BLaER1 treated with 17β-estradiol and CSF1 and Interleukin-3, amounts not matched to agents 10 nM and 100 nM (cell line): ENCODE results near the gene CNPY4.

Source experiments
- H3K27ac ChIP-seq, 11 experiments: shearing (Covaris generic); formaldehyde crosslinking; 2 replicates each; pipeline ENCODE4 v1.8.1; 2022
- H3K27me3 ChIP-seq, 11 experiments: shearing (Covaris generic); formaldehyde crosslinking; 2 replicates each; pipeline ENCODE4 v1.8.1; 2022
- H3K36me3 ChIP-seq, 11 experiments: shearing (Covaris generic); formaldehyde crosslinking; 2 replicates each; pipeline ENCODE4 v1.8.1; 2022
- H3K4me1 ChIP-seq, 10 experiments: shearing (Covaris generic); formaldehyde crosslinking; 2 replicates each; pipeline ENCODE4 v1.8.1; 2022
- H3K4me2 ChIP-seq, 11 experiments: shearing (Covaris generic); formaldehyde crosslinking; 2 replicates each; pipeline ENCODE4 v1.8.1; 2022
- H3K4me3 ChIP-seq, 10 experiments: shearing (Covaris generic); formaldehyde crosslinking; 2 replicates each; pipeline ENCODE4 v1.8.1; 2022
- H3K9ac ChIP-seq, 11 experiments: shearing (Covaris generic); formaldehyde crosslinking; 2 replicates each; pipeline ENCODE4 v1.8.1; 2022
- H3K9me3 ChIP-seq, 11 experiments: shearing (Covaris generic); formaldehyde crosslinking; replicated peaks in 1 of 11; 2 replicates each; pipeline ENCODE4 v1.8.1; 2022
- H4K20me1 ChIP-seq, 11 experiments: shearing (Covaris generic); formaldehyde crosslinking; 2 replicates each; pipeline ENCODE4 v1.8.1; 2022
- Cebpa-rat ChIP-seq, 11 experiments: shearing (Covaris generic); IDR thresholded peaks; 2 replicates each; pipeline ENCODE4 v1.8.1; 2022

CNPY4 gene

DNA sequence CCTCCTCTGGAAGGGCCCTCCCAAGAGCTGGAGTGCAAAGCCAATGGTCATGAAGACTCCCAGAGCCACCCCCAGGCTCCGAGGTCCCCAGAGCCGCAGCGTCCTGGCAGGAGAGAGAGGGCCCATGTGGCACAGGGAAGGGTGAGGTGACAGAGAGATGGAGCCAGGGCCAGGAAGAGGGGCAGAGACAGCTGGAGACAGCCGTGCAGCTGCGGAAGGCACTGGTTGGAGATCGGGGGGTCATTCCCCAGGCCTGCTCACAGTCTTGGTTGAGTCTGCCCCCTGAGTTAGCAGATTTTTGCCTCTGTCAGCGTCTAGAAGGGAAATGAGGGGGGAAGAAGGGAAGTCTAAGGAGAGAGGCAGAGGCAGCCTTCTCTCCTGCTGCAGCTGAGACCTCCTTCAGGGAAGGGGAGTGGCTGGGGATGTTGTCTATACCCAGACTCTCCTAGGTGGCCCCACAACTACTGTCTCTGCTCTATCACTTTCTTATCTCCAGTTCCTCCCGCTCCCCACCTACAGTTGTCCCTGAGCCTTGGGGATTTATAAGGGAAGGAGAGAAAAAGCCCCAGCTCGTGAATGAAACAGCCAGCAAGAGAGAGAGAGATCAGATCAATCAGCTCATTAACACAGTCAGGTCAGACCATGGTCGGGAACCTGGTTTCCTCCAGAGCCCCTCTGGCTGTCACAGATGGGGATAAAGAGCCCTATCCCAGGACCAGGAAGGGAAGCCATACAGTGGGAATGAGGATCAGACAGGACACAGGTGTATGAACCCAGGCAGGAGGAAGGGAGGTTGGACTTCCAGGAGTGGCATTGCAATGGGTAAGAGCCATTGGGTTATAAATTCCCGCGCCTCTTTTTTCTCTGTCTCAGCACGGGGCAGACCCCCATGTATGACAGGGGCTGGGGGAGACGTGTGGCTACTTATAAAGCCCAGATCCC is 47.8 kb downstream of the CNPY4 start:
- peak overlapping the region; percentile 71 to 99 (median 85) for H3K4me2 ChIP-seq
- H3K27me3 ChIP-seq: peaks cover 28 to 67% (median 65%) of the 10 kb centered on the region in 11 experiments
- peak overlapping the region in 7 of 10 experiments; percentile 17 to 63 (median 34); a peak in 8 of 20 replicates for H3K4me3 ChIP-seq
- H3K4me1 ChIP-seq: peaks cover 42 to 70% (median 55%) of the 10 kb centered on the region in 10 experiments
- H3K9me3 ChIP-seq: no peaks in the 10 kb centered on the region
- H3K27ac ChIP-seq: peak overlapping the region in 2 of 11 experiments; percentile 35 to 38; a peak in 4 of 22 replicates
- H3K36me3 ChIP-seq: peaks cover 0 to 11% (median 0%) of the 10 kb centered on the region in 11 experiments; a peak in 8 of 22 replicates
- no peak for TF ChIP-seq Cebpa-rat (IDR thresholded peaks at IDR 0.05)
- peaks cover 0 to 51% (median 19%) of the 10 kb centered on the region in 11 experiments; a peak in 16 of 22 replicates for H4K20me1 ChIP-seq
- peak overlapping the region in 4 of 11 experiments; percentile 0 to 52 (median 20); a peak in 5 of 22 replicates for H3K9ac ChIP-seq

DNA sequence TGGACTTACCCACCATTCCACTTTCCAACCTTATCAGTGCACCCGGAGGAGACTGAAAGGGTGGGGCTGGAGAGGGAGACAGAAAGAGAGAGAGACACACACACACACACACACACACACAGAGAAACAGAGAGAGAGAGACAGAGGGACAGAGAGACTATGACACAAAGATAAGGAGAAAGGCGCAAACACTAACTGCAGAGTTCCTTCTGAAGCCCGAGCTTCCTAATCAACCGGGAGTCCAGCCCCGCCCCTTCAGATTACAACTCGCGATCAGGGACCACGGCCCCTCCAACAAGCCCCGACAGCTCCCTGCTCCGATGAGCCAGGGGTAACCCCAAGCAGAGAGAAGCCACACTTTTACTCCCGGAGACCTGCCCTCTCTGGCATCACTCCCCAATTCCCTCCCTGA is 48.5 kb downstream of the CNPY4 start:
- peak overlapping the region in 7 of 11 experiments; percentile 16 to 57 (median 45); a peak in 12 of 22 replicates for H3K9ac ChIP-seq
- peaks cover 0 to 11% (median 2%) of the 10 kb centered on the region in 11 experiments; a peak in 12 of 22 replicates for H3K36me3 ChIP-seq
- no peak for TF ChIP-seq Cebpa-rat (IDR thresholded peaks at IDR 0.05)
- H3K4me3 ChIP-seq: peak overlapping the region in 9 of 10 experiments; percentile 22 to 63 (median 41); a peak in 13 of 20 replicates
- peaks cover 0 to 53% (median 19%) of the 10 kb centered on the region in 11 experiments; a peak in 16 of 22 replicates for H4K20me1 ChIP-seq
- no peaks in the 10 kb centered on the region for H3K9me3 ChIP-seq
- peak overlapping the region; percentile 71 to 99 (median 85) for H3K4me2 ChIP-seq
- peak overlapping the region in 4 of 11 experiments; percentile 3 to 33 (median 16); a peak in 6 of 22 replicates for H3K27ac ChIP-seq
- H3K4me1 ChIP-seq: peaks cover 42 to 71% (median 56%) of the 10 kb centered on the region in 10 experiments
- H3K27me3 ChIP-seq: peaks cover 33 to 74% (median 70%) of the 10 kb centered on the region in 11 experiments

DNA sequence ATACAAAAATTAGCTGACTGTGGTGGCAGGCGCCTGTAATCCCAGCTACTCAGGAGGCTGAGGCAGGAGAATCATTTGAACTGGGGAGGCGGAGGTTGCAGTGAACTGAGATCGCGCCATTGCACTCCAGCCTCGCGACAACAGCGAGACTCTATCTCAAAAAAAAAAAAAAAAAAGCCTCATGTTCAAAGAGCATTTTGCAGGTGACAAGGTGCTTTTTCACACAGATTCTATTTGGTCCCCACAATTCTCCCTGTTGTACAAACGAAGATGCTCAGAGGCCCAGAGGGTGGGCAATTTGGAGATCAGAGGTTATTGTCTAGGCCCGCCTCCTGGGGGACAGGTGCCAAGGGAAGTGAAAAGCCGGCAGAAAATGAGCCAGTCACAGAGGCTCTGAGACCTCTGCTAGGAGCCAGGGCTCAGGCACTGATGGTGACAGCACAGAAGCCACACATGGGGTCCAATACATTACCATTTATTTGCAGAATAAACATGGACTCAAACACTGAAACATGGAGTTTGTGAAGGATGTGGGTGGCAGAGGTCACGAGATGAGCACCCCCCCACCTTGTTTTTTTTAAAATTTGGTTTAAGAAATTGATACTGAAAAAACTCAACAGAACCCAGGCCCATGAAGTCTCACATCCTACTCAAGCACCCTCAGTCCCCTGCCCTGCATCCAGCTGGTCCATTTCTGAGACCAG is 49.9 kb downstream of the CNPY4 start:
- Histone ChIP-seq H3K4me1 (peaks cover 42 to 63% (median 56%) of the 10 kb centered on the region in 10 experiments), H3K27ac (no peak overlapping the region; a peak in 2 of 22 replicates), H4K20me1 (peaks cover 0 to 67% (median 29%) of the 10 kb centered on the region in 11 experiments; a peak in 17 of 22 replicates), H3K4me3 (peak overlapping the region in 5 of 10 experiments; percentile 22 to 63 (median 41); a peak in 5 of 20 replicates), H3K27me3 (peaks cover 38 to 84% (median 76%) of the 10 kb centered on the region in 11 experiments), H3K4me2 (peak overlapping the region; percentile 71 to 99 (median 85)), H3K36me3 (peaks cover 0 to 25% (median 15%) of the 10 kb centered on the region in 11 experiments; a peak in 17 of 22 replicates), H3K9me3 (no peaks in the 10 kb centered on the region), H3K9ac (peak overlapping the region in 2 of 11 experiments; percentile 21 to 45; a peak in 2 of 22 replicates)
- TF ChIP-seq Cebpa-rat (IDR thresholded peaks at IDR 0.05): no peak

DNA sequence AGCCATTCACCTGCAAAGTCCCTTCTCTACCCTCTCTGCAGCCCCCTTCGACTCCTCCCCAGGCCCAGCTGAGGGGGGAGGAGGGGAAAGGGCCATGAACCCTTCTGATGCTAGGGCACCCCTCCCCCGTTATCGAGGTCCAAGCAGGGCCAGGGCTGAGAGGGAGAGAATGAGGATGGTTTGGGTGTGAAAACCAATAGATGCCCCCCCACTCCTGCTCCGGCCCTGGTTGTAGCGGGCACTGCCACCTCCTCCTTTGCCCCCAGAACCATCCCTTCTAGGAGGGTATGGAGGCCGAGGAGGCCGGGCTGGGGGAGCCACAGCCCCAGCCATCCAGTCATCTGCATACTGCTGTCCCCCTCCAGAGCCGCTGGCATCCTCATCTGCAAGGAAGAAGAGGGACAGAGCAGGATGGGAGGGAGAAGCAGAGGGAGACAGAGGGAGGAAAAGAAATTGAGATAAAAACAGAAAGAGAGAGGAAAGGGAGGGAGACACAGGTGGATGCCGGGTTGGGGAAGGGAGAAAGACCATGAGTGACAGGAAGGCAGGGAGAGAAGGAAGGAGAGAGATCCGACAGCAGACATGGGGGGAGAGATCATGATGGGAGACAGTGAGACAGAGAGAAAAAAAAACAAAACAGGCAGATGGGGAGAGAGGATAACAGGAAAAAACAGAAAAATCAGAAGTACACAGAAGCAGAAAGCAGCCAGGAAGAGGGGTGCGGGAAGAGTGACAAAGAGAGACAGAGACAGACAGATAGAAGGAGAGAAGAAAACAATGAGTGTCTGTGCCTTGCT is 50.9 kb downstream of the CNPY4 start:
- Histone ChIP-seq H3K27me3 (peaks cover 38 to 84% (median 76%) of the 10 kb centered on the region in 11 experiments), H3K4me3 (no peak overlapping the region), H4K20me1 (peaks cover 0 to 75% (median 29%) of the 10 kb centered on the region in 11 experiments; a peak in 18 of 22 replicates), H3K9ac (peak overlapping the region in 1 of 11 experiments; percentile 10; a peak in 1 of 22 replicates), H3K9me3 (no peaks in the 10 kb centered on the region), H3K36me3 (peaks cover 0 to 35% (median 25%) of the 10 kb centered on the region in 11 experiments; a peak in 17 of 22 replicates), H3K4me1 (peaks cover 42 to 69% (median 62%) of the 10 kb centered on the region in 10 experiments), H3K4me2 (peak overlapping the region in 10 of 11 experiments; percentile 73 to 99 (median 82); a peak in 20 of 22 replicates), H3K27ac (no peak overlapping the region)
- TF ChIP-seq Cebpa-rat (IDR thresholded peaks at IDR 0.05): no peak

DNA sequence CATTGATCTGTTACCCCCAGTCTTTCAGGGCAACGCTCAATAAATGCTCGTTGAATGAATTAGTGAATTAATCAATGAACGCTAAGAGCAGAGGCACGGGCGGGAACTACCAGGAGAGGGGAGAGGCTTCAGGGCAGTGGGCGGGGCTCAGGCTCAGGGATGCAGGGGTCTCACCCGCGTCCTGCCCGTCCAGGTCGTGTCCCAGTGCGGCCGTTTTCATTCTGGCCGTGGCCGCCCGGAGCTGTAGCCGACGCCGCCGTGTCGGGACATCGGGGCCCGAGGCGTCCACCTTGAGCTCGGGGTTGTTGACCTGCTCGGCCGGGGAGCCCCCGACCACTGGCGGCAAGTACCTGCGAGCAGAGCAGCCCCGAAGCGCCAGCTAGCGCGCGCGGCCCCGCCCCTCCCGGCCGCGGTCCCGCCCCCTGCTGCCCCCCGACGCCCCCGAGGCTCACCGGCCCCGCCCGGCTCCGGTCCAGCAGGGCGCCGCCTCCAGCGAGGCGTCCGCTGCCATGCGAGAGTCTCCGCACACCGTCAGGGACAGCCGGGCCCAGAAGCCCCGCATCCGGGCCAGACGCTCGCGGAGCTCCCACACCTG is 51.8 kb downstream of the CNPY4 start:
- peaks cover 0 to 38% (median 28%) of the 10 kb centered on the region in 11 experiments; a peak in 17 of 22 replicates for H3K36me3 ChIP-seq
- peak overlapping the region in 5 of 10 experiments; percentile 23 to 41 (median 34); a peak in 7 of 20 replicates for H3K4me3 ChIP-seq
- H3K4me1 ChIP-seq: peaks cover 42 to 77% (median 69%) of the 10 kb centered on the region in 10 experiments
- peak overlapping the region; percentile 65 to 99 (median 77) for H3K4me2 ChIP-seq
- peaks cover 0 to 81% (median 29%) of the 10 kb centered on the region in 11 experiments; a peak in 18 of 22 replicates for H4K20me1 ChIP-seq
- H3K27ac ChIP-seq: no peak overlapping the region
- TF ChIP-seq Cebpa-rat (IDR thresholded peaks at IDR 0.05): no peak
- peaks cover 38 to 80% (median 74%) of the 10 kb centered on the region in 11 experiments for H3K27me3 ChIP-seq
- H3K9ac ChIP-seq: no peak overlapping the region
- no peaks in the 10 kb centered on the region for H3K9me3 ChIP-seq

DNA sequence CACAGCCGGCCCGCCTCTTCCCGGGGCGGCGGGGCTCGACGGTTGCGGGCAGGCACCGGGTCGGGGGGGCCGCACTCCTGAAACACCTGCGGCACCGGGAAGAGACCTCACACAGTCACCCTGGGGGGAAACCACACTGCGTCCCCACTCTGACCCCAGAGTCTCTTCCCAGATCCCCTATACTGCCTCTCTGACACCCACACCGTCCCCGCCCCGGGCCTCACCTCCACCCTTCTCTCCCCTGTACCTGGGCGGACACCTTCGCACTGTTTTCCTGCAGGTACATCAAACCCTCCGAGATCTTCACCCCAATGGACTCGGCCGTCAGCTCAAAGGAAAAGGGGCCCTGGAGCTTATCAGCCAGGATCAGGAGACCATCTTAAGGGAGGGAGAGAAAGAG is 52.4 kb downstream of the CNPY4 start:
- H3K9me3 ChIP-seq: no peaks in the 10 kb centered on the region
- H3K27ac ChIP-seq: no peak overlapping the region
- H3K4me3 ChIP-seq: peak overlapping the region in 6 of 10 experiments; percentile 13 to 41 (median 31); a peak in 7 of 20 replicates
- H4K20me1 ChIP-seq: peaks cover 0 to 85% (median 30%) of the 10 kb centered on the region in 11 experiments; a peak in 18 of 22 replicates
- no peak for TF ChIP-seq Cebpa-rat (IDR thresholded peaks at IDR 0.05)
- H3K4me2 ChIP-seq: peak overlapping the region; percentile 65 to 99 (median 77)
- peaks cover 38 to 73% (median 68%) of the 10 kb centered on the region in 11 experiments for H3K27me3 ChIP-seq
- no peak overlapping the region for H3K9ac ChIP-seq
- H3K36me3 ChIP-seq: peaks cover 0 to 38% (median 28%) of the 10 kb centered on the region in 11 experiments; a peak in 17 of 22 replicates
- peaks cover 41 to 77% (median 68%) of the 10 kb centered on the region in 10 experiments for H3K4me1 ChIP-seq
